ENCODE measurements around the gene BCAR1. TPM values are rescaled to one million over a fixed set of nuclear protein-coding genes. Genes with fewer than 3 reads are reported as not detected.

BCAR1 gene
- total and polyA plus RNA-seq, 5 experiments from 2014 or later, result 0.30 TPM; not detected in 4

DNA sequence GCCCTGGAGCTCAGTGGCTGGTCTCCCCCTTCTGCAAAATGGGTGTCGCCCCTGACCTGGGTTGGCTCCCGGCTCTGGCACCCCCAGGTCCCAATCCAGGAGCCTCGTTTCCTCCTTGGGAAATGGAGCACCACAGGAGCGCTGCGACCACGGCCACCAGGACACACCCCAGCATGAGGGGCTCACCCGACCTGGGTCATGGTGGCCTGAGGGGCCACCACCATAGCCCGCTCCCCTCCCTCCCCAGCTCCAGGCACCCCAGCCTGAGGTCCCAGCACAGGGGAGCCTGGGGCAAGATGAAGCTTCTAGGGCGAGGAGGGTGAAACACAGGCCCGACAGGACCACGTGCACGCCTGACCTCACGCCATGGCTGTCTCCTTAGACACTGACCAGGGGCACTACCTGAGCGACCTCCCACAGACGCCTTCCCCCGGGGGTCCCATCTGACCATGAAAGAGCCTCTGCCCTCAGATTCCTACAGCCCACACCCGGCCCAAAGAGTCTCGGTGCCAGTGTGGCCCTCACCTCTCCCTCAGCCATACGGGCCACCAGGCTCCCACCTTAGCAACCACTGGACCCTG is 11.8 kb downstream of the BCAR1 start:
- Mint-ChIP-seq H3K36me3 (no peaks in the 10 kb centered on the region), H3K27me3 (peaks cover 0 to 14% (median 0%) of the 10 kb centered on the region in 5 donors), H3K27ac (no peak overlapping the region), H3K9me3 (no peaks in the 10 kb centered on the region), H3K4me3 (no peak overlapping the region), H3K4me1 (peaks cover 0 to under 1% (median 0%) of the 10 kb centered on the region in 4 donors)
- POLR2A ChIA-PET, result no interaction called here
- no peak for DNase-seq
- no peak for ATAC-seq

DNA sequence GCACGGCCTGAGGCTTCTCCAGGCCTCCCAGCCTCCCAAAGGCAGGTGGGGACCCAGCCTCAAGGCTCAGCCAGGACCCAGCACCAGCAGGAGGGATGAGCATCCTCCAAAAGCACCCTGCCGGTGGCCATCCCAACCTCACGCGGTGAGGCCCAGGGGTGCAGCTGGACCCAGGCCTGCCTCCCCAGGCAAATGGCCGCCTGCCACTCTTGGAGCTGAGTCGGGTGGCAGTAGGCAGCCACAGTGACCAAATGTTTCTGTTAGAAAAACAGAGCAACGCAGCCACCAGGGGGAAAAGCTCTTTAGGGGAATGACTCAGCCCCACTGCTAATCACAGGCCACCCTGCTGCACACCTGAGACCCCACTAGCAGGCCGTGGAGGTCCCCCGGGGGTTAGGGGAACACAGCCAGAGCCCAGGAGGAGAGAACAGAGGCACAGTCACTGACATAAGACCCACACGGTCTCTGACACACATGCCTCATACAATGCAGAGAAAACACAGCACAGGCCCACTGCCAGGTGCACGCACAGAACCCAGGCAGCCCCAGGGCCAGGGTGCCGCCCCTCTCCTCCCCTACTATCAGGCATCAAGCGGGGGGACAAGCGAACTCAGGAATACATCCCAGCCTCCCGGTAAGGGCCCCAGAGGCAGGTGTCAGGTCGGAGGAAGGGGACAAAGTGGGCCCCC is 12.4 kb downstream of the BCAR1 start:
- ATAC-seq (no peak), DNase-seq (no peak)
- no peaks in the 10 kb centered on the region for H3K9me3 Mint-ChIP-seq
- peak overlapping the region in 1 of 10 donors; percentile 24 for H3K27ac Mint-ChIP-seq
- H3K4me3 Mint-ChIP-seq, result no peak overlapping the region
- H3K4me1 Mint-ChIP-seq, result peaks cover 0 to 2% (median 0%) of the 10 kb centered on the region in 4 donors
- POLR2A ChIA-PET, result no interaction called here
- no peaks in the 10 kb centered on the region for H3K36me3 Mint-ChIP-seq
- H3K27me3 Mint-ChIP-seq, result peaks cover 0 to 13% (median 0%) of the 10 kb centered on the region in 5 donors

DNA sequence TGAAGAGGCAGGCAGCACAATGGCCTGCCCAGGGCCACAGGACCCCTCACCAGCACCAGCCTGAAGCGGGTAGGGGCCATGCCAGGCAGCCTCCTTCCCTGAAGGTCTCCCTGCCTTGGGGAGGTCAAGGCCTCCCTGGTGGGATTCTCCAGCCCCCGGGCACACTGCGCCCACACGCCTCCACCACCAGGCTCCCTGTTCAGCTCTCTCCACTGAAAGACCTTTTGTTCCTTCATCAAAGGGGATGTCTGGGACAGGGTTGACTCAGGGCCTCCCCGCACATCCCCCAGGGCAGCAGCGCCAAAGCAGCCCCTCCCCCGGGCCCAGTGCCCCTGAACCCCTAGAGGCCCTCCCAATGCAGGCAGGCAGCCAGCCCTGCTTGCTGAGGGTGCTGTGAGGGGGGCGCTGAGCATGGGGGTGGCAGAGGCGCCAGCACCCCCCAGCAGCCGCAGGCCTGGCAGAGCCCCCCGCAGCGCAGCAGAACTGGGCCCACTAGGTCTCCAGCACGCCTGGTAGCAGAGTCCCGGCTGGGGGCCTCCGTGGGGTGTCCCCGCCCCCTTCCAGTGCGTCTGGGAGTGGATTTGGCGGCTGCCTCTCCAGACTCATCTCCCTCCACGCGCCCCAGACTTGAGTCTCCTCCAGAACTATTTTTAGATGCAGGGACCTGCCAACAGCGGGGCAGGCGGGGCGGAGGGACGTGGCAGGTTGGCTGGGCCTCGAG is 13.1 kb downstream of the BCAR1 start:
- Mint-ChIP-seq H3K4me3 (no peak overlapping the region), H3K27ac (peak overlapping the region in 1 of 10 donors; percentile 24)

DNA sequence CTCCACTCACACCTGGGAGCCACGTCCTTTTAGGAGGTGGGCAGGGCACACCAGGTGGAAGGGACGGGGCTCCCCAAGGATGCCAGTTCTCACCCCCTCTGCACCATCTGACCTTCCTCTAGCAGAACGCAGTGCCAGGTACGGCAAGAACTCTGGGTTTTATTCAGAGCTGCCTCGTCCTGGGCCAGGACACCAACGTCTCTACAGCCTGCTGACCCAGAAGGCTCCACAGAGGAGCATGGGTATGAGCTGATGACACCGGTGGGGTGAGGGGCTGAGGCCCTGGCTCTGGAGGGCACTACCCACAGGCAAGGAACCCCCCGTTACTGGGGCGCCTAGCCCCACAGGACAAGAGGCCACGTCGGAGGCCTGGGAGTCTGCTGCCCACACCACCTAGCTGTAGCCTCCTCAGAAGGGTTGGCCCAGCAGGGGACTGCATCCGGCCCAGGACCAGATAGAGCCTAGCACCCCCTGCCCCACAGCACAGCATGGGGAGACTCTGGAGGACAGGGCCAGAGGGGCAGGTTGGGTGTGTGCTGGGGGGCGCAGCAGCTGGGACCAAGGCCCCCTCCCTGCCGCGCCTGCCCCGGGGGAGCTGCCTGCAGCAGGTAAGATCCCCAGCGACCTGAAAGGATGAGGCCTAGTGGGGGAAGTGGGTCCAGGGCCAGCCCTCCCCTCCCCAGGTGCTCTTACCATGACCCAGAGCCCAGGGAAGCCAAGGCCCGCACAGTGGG is 13.9 kb downstream of the BCAR1 start:
- POLR2A ChIA-PET, result no interaction called here
- Mint-ChIP-seq H3K27me3 (peaks cover 0 to 10% (median 1%) of the 10 kb centered on the region in 5 donors), H3K9me3 (no peaks in the 10 kb centered on the region), H3K27ac (peak overlapping the region in 1 of 10 donors; percentile 46), H3K4me1 (peaks cover 2 to 6% (median 2%) of the 10 kb centered on the region in 4 donors), H3K36me3 (no peaks in the 10 kb centered on the region), H3K4me3 (no peak overlapping the region)
- DNase-seq, result no peak
- ATAC-seq, result no peak

More for the DNA sequence above, 13.1 kb downstream of the BCAR1 start:
- no peaks in the 10 kb centered on the region for H3K9me3 Mint-ChIP-seq
- H3K27me3 Mint-ChIP-seq, result peaks cover 0 to 11% (median 1%) of the 10 kb centered on the region in 5 donors
- POLR2A ChIA-PET, result no interaction called here
- DNase-seq, result no peak
- ATAC-seq, result no peak
- H3K4me1 Mint-ChIP-seq, result peaks cover 2 to 6% (median 2%) of the 10 kb centered on the region in 4 donors
- H3K36me3 Mint-ChIP-seq, result no peaks in the 10 kb centered on the region

DNA sequence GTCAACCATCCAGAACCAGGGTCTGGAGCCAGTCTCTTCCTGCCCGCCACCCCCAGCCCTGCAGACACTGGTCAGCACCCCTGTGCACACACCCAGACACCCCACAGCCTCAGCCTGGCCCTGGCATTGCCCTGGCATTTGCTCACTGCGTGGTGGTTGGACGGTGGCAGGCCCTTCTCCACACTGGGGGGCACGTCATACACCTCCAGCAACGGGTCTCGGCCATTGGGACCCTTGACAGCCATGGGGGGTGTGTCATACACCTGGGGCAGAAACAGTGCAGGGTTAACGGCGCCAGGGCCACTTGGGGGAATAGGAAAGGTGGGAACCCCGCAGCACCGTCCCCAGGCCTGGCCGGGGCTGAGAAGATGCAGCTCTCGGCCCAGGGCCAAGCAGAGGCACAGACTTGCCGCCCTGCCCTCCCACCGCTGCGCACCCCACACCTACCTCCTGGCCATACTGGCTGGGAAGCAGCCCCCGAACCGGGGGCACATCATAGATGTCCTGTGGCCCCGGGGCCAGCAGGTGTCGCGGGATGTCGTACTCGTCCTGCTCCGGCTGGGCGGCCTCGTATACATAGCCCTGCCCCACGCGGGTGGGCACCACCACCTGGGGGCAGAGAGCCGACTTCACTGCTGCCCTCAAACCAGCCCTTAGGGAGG is 14.6 kb downstream of the BCAR1 start:
- Mint-ChIP-seq H3K36me3 (no peaks in the 10 kb centered on the region), H3K4me1 (peaks cover 2 to 6% (median 2%) of the 10 kb centered on the region in 4 donors), H3K27me3 (peaks cover 0 to 12% (median 1%) of the 10 kb centered on the region in 5 donors), H3K9me3 (no peaks in the 10 kb centered on the region), H3K4me3 (no peak overlapping the region), H3K27ac (no peak overlapping the region)
- ATAC-seq (no peak), DNase-seq (no peak)
- POLR2A ChIA-PET, result no interaction called here

DNA sequence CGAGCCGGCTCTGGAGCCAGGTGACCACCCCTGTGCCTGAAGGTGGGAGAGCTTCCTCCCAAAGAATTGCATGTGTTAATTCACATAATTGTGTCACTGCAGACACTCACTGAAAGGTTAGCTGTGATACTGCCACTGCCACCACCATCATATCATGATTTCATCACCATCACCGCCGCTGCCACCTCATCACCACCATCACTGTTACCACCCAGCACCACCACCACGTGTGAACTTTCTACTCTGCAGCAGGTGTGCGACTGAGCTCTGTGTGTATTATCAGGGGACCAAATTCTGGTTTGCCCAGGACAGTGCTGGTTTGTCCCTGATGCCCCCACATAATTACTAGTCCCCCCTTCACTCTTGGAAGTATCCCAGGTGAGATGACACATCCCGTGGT is 15.2 kb downstream of the BCAR1 start:
- peaks cover 2 to 6% (median 2%) of the 10 kb centered on the region in 4 donors for H3K4me1 Mint-ChIP-seq
- H3K27me3 Mint-ChIP-seq, result peaks cover 0 to 16% (median 1%) of the 10 kb centered on the region in 5 donors
- POLR2A ChIA-PET, result no interaction called here
- DNase-seq, result no peak
- no peak overlapping the region for H3K4me3 Mint-ChIP-seq
- no peak for ATAC-seq
- H3K9me3 Mint-ChIP-seq, result no peaks in the 10 kb centered on the region
- peak overlapping the region in 2 of 10 donors; percentile 37 to 64 for H3K27ac Mint-ChIP-seq
- H3K36me3 Mint-ChIP-seq, result no peaks in the 10 kb centered on the region

DNA sequence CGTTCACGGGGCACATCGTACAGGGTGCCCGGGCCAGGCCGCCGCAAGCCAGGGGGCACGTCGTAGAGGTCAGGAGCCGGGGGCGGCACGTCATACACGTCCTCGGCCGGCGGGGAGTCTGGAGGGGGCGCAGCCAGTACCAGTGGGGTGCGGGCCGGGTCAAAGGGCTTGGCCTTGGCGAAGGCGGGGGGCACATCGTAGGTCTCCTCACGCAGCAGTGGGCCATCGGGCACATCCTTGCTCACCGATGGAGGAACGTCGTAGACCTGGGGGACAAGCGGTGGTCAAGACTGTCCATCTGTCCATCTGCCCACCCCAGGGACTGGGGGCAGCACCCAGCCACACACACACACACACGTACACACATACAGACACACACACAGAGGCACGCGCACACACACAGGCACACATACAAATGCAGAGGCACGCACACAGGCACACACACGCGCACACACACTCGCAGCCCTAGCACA is 15.7 kb downstream of the BCAR1 start:
- no peak overlapping the region for H3K27ac Mint-ChIP-seq
- H3K9me3 Mint-ChIP-seq, result no peaks in the 10 kb centered on the region
- ATAC-seq (no peak), DNase-seq (no peak)
- H3K36me3 Mint-ChIP-seq, result no peaks in the 10 kb centered on the region
- H3K27me3 Mint-ChIP-seq, result peaks cover 0 to 16% (median 1%) of the 10 kb centered on the region in 5 donors
- POLR2A ChIA-PET, result no interaction called here
- peaks cover 2 to 6% (median 2%) of the 10 kb centered on the region in 4 donors for H3K4me1 Mint-ChIP-seq
- no peak overlapping the region for H3K4me3 Mint-ChIP-seq

DNA sequence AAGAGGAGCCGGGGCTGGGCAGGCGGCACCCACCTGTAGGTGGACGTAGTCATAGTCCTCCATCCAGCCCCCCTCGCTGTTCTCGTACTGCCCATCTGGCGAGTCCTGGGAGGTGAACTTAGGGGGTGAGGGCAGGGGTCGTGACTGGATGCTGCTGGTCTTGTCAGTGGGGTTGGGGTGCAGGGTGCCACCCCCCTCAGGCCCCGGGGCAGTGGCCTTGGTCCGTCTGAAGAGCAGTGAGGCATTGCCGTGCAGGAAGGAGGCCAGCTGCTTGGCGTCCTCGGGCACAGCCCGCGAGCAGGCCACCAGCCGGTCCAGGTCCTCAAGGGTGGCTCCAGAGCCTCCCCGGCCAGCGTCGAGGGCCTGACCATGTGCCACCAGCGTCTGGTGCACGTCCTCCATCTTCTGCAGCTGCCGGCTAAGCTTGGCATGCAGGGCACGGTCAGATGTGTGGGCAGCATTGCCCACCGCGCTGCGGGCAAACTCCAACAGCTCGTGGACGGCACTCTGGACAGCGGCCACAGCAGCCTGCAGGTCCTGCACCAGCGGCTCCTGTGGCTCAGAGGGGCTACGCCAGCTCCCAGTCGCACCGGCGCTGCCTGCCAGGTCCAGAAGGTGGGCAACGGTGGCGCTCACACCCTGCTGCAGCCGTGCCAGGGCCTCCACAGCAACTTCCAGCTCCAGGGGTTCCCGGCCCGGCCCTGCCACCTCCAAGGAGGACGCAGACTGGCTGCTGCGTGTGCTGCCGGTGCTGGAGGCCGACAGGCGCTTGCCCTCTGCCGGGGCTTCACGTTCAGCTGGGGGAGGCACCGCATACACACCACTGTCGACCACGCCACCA is 16.3 kb downstream of the BCAR1 start:
- POLR2A ChIA-PET, result no interaction called here
- Mint-ChIP-seq H3K27me3 (peaks cover 0 to 20% (median 1%) of the 10 kb centered on the region in 5 donors), H3K27ac (peak overlapping the region in 1 of 10 donors; percentile 80), H3K4me1 (peaks cover 2 to 6% (median 3%) of the 10 kb centered on the region in 4 donors), H3K36me3 (no peaks in the 10 kb centered on the region), H3K9me3 (no peaks in the 10 kb centered on the region), H3K4me3 (no peak overlapping the region)
- ATAC-seq, result no peak
- no peak for DNase-seq

DNA sequence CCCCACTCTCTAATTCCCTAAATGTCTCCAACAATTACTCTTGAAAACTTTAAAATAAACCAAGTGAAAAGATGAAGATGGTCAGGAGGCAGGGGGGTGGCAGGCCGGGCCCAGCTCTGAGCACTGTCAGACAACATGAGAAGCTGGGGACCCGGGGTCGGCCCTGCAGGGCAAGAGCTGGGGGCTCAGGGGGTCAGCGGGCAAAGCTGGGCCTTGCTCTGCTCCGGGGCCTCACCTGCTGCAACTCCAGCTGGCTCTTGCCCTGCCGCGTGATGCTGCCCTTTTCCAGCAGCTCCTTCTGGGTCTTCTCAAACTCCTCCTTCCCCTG is 17.8 kb downstream of the BCAR1 start:
- DNase-seq (no peak), ATAC-seq (no peak)
- H3K4me1 Mint-ChIP-seq, result peaks cover 2 to 6% (median 3%) of the 10 kb centered on the region in 4 donors
- POLR2A ChIA-PET, result interaction anchor here (0.7 kb wide), 2 partner anchors 152 to 200 kb away, joined by 3 to 4 read pairs; no protein-coding TSS in a partner anchor
- peaks cover 0 to 20% (median 0%) of the 10 kb centered on the region in 5 donors for H3K27me3 Mint-ChIP-seq
- no peaks in the 10 kb centered on the region for H3K9me3 Mint-ChIP-seq
- H3K4me3 Mint-ChIP-seq, result no peak overlapping the region
- peak overlapping the region in 1 of 10 donors; percentile 80 for H3K27ac Mint-ChIP-seq
- H3K36me3 Mint-ChIP-seq, result no peaks in the 10 kb centered on the region

DNA sequence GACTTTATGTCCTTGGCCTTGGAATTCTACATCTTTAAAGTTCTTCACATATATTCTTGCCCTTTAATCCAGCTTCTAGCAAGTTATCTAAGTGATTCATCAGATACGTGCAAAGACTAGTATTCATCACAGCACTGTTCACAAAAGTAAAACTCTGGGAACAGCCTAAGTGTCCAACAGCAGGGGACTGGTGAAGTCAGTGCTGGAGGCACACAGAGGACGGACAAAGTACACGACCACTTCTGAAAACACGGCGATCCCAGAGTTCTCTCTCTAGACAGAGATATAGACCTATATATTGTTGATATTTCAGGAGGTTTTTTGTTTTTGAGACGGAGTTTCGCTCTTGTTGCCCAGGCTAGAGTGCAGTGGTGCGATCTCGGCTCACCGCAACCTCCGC is 19.9 kb downstream of the BCAR1 start:
- POLR2A ChIA-PET, result no interaction called here
- H3K36me3 Mint-ChIP-seq, result no peaks in the 10 kb centered on the region
- peaks cover 2 to 6% (median 3%) of the 10 kb centered on the region in 4 donors for H3K4me1 Mint-ChIP-seq
- DNase-seq (no peak), ATAC-seq (no peak)
- no peak overlapping the region for H3K4me3 Mint-ChIP-seq
- H3K27me3 Mint-ChIP-seq, result peaks cover 1 to 20% (median 8%) of the 10 kb centered on the region in 5 donors
- H3K27ac Mint-ChIP-seq, result no peak overlapping the region
- H3K9me3 Mint-ChIP-seq, result no peaks in the 10 kb centered on the region

DNA sequence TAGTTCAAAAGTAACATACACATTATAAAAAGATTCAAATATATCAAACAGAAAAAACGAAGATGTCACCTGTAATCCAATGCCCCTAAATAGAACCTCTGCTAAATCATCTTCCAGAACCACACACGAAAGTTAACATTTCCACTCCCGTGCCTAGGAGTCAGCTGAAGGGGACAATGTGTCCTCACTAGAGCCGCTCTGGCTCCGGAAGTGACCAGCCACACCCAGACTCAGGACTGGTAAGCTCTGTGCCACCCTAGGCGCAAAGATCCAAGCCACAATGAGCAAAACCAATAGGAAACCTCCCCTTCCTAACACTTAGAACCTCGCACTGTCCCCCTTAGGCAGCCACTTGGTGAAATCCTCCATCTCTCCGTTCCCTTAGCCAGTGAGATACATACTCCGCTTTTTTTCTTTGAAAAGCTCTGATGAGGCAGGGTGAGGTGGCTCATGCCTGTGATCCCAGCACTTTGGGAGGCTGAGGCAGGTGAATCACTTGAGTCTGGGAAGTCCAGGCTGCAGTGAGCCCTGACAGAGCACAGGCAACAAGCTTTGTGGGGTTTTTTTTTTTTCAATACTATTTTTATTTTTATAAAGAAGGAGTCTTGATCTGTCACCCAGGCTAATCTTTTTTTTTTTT is 20.8 kb downstream of the BCAR1 start:
- POLR2A ChIA-PET, result no interaction called here
- no peaks in the 10 kb centered on the region for H3K36me3 Mint-ChIP-seq
- H3K27ac Mint-ChIP-seq, result peak overlapping the region in 1 of 10 donors; percentile 15

More for the DNA sequence above, 20.8 kb downstream of the BCAR1 start:
- no peak overlapping the region for H3K4me3 Mint-ChIP-seq
- ATAC-seq (no peak), DNase-seq (no peak)
- H3K27me3 Mint-ChIP-seq, result peaks cover 1 to 13% (median 8%) of the 10 kb centered on the region in 5 donors
- peaks cover 2 to 6% (median 3%) of the 10 kb centered on the region in 4 donors for H3K4me1 Mint-ChIP-seq
- H3K9me3 Mint-ChIP-seq, result no peaks in the 10 kb centered on the region

Data from naive thymus-derived CD8-positive, alpha-beta T cell (primary cell).